Gastroesophageal sphincter (tissue), 3 donors: Measurements from ENCODE around the gene HTR3B.

Experiments used
- CTCF ChIP-seq, 4 experiments: fragments of 200-600 bp in 2 of 4; fragments of 450-650 bp in 2 of 4; sonication (generic) in 1 of 4; IDR thresholded peaks; one replicate each; pipeline ENCODE4 v1.5.1; 2017 to 2019; ENCODE audit warnings: antibody characterized with exemption in 4 of 4, mild to moderate bottlenecking in 2 of 4, moderate library complexity in 2 of 4
- EP300 ChIP-seq: sonication (generic); formaldehyde crosslinking; IDR thresholded peaks from one replicate; pipeline ENCODE4 v1.6.1; 2017; ENCODE audit warnings: antibody characterized with exemption, mild to moderate bottlenecking
- POLR2A ChIP-seq, 2 donors: fragments of 450-650 bp; IDR thresholded peaks; one replicate each; pipeline ENCODE4 v1.6.1; 2017; ENCODE audit warnings: antibody characterized with exemption in 2 of 2, mild to moderate bottlenecking in 2 of 2, moderate library complexity in 1 of 2

DNA sequence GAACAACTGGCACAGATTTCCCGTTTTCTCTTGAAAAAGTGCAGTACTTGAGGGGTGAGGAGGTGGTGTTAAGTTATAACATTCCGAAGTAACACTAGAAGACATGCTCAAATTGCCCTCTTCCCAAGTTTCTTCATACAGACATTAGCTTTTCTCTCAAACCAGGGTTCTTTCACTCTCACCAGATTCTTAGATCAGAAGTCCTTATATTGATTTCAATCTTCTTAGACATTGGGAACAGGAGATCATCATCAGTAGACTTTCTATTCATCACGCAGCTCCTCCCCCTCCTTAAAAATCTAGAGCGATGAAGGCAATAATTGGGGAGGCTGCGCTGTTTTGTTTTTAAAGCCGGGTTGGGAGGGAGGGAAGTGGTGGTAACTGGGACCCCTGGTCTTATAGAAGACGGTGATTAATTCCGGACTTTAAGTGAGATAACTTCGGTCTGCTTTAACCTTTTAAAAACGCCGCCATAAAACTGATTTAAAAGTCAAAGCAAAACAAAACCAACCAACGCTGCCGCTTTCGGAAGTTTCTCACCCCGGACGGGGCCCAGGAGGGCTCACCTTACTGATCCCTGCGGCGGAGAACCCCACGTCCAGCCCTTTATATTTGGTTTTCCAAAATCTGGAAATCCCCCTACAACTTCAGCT lies 29.9 kb upstream of the HTR3B start:
- TF ChIP-seq POLR2A (IDR thresholded peaks at IDR 0.05) (no peak), CTCF (IDR thresholded peaks at IDR 0.05) (no peak), EP300 (no peak)
